Activated naive CD8-positive, alpha-beta T cell treated with anti-CD3 and anti-CD28 coated beads, Interleukin-2, amount 50 U/mL, for 24 hours (primary cell): Measurements from ENCODE around the gene GCNT2.
"Not testable (repeated sequence)": the region's sequence is repeated elsewhere in the genome, so short reads cannot be mapped to it uniquely, and the experiment has no call there.

Source experiments
- ATAC-seq: fragments of 150-1000 bp; cut with Tn5 transposase; one replicate; pipeline ENCODE4 v1.10.0; 2021
- DNase-seq: peaks from one replicate; pipeline ENCODE4 v3.0.0; 2021
- H3K27ac Mint-ChIP-seq: one replicate; pipeline ENCODE4 v1.8.0; 2021; ENCODE audit warnings: mild to moderate bottlenecking, mixed read lengths
- H3K27me3 Mint-ChIP-seq: one replicate; pipeline ENCODE4 v1.8.0; 2021; ENCODE audit warnings: mixed read lengths
- H3K36me3 Mint-ChIP-seq: one replicate; pipeline ENCODE4 v1.8.0; 2021; ENCODE audit warnings: low read depth, mixed read lengths
- H3K4me1 Mint-ChIP-seq: one replicate; pipeline ENCODE4 v1.8.0; 2021; ENCODE audit warnings: mixed read lengths
- H3K4me3 Mint-ChIP-seq: one replicate; pipeline ENCODE4 v1.8.0; 2021; ENCODE audit warnings: mild to moderate bottlenecking, moderate library complexity, mixed read lengths
- H3K9me3 Mint-ChIP-seq: one replicate; pipeline ENCODE4 v1.8.0; 2021; ENCODE audit warnings: mixed read lengths

The GCNT2 gene

DNA sequence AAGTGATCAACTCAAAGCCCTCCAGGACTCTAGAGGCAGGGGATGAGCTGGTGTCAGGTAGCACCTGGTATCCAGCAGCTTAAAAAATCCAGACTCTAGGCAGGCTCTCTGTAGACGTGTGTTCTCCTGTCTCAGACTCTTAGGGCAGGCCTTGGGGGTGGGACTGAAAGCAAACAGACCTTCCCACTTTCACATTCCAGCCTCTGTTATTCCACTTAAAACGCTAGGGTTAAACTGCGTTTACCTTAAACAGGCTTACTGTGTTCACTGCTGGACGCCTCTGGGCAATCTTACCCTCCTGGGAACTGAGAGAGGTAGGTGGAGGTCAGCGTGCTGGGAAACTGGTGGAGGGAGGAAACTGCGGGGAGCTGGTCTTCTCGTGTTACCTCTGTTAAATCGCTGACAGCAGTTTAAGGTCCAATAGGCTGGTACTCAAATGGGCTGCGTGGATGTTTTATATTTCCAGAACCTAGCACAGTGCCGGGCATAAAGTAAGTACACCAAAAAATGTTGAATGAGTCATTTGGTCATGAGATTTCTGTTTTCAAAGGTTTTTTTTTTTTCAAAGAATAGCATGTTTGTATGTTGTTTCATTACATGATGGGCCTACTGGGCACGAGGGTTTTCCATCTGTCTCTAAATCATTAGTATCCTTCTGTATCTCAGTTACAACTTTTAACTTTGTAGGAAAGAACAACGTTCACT, at the start of gene GCNT2:
GCNT2 (plus strand) TSS at position 248 of the 705 bp plus-strand sequence. CDS start 7,561 bp downstream, outside the sequence.
- Mint-ChIP-seq H3K9me3 (no peaks in the 10 kb centered on the region), H3K4me3 (no peak within 1 kb of the TSS), H3K27me3 (peaks cover 8% of the 10 kb centered on the region), H3K36me3 (no peaks in the 10 kb centered on the region), H3K27ac (no peak within 1 kb of the TSS), H3K4me1 (peaks cover 25% of the 10 kb centered on the region)
- no peak for DNase-seq
- ATAC-seq, result no peak

DNA sequence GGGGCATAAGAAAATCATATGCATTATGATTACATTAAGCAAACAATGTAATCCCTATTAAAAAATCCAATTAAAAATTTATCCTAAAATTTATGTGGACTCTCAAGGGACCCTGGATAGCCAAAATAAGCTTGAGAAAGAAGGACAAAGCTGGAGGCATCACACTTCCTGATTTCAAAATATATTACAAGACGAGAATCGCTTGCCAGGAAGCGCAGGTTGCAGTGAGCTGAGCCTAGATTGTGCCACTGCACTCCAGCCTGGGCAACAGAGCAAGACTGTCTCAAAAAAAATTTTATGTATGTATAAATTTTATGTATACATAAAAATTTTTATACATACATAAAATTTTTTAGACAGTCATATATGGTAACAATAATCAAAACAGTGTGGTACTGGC, 48.5 kb upstream of the GCNT2 start:
- H3K4me1 Mint-ChIP-seq, result no peaks in the 10 kb centered on the region
- ATAC-seq (no peak), DNase-seq (no peak)
- H3K4me3 Mint-ChIP-seq, result no peak overlapping the region
- no peaks in the 10 kb centered on the region for H3K9me3 Mint-ChIP-seq
- H3K27me3 Mint-ChIP-seq, result peaks cover 7% of the 10 kb centered on the region
- no peak overlapping the region for H3K27ac Mint-ChIP-seq
- no peaks in the 10 kb centered on the region for H3K36me3 Mint-ChIP-seq

- Mint-ChIP-seq H3K4me1 (no peaks in the 10 kb centered on the region), H3K27me3 (peaks cover 2% of the 10 kb centered on the region), H3K9me3 (no peaks in the 10 kb centered on the region), H3K36me3 (no peaks in the 10 kb centered on the region), H3K4me3 (no peak overlapping the region), H3K27ac (no peak overlapping the region)
- ATAC-seq (no peak), DNase-seq (no peak)
Measured at GRCh38 chr6:10478187-10479040, 42.7 kb upstream of the GCNT2 start.

GRCh38 chr6:10479939-10480700, 41.0 kb upstream of the GCNT2 start:
- DNase-seq, result no peak
- no peak overlapping the region for H3K4me3 Mint-ChIP-seq
- no peaks in the 10 kb centered on the region for H3K36me3 Mint-ChIP-seq
- no peaks in the 10 kb centered on the region for H3K9me3 Mint-ChIP-seq
- no peak for ATAC-seq
- H3K27me3 Mint-ChIP-seq, result peaks cover 5% of the 10 kb centered on the region
- H3K4me1 Mint-ChIP-seq, result no peaks in the 10 kb centered on the region
- no peak overlapping the region for H3K27ac Mint-ChIP-seq

DNA sequence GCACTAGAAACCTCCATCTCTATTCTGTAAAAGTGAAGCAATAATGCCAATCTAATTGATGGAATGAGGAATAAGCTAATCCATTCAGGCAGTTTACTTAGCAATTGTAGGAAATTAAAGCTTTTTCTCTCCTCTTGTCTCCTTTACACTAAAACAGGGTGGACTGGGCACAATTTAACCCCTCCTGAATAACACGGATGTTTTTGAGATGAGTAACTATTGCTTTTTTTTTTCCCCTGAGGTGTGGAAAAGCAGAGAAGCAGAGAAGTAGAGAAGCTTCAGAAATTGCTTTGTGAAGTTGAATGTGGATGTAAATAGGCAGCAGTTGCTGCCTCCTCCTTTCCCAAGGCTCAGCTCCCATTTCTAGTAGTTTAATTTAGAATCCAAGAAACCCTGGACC, 40.0 kb upstream of the GCNT2 start:
- Mint-ChIP-seq H3K4me1 (no peaks in the 10 kb centered on the region), H3K4me3 (no peak overlapping the region), H3K9me3 (no peaks in the 10 kb centered on the region), H3K36me3 (no peaks in the 10 kb centered on the region), H3K27me3 (peaks cover 5% of the 10 kb centered on the region), H3K27ac (no peak overlapping the region)
- DNase-seq, result no peak
- ATAC-seq, result no peak

GRCh38 chr6:10482636-10483257, 38.4 kb upstream of the GCNT2 start:
- no peak for DNase-seq
- H3K4me3 Mint-ChIP-seq, result no peak overlapping the region
- no peaks in the 10 kb centered on the region for H3K9me3 Mint-ChIP-seq
- no peak overlapping the region for H3K27ac Mint-ChIP-seq
- no peak for ATAC-seq
- peaks cover 5% of the 10 kb centered on the region for H3K27me3 Mint-ChIP-seq
- H3K36me3 Mint-ChIP-seq, result no peaks in the 10 kb centered on the region
- no peaks in the 10 kb centered on the region for H3K4me1 Mint-ChIP-seq

DNA sequence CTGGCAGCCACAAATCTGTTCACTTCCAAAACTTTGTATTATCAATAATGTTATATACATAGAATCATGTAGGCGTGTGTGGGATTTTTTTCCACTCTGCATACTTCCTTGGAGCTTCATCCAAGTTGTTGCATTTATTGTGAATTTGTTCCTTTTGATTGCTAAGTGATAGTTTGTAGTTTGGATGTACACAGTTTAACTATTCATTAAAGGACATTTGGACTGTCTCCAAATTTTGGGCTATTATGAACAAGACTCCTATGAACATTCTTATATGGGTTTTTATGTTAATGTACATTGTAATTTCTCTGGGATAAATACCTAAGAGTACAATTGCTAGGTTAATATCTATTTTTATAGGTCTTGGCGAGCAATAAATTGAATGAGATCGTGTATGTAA, 36.2 kb upstream of the GCNT2 start:
- Mint-ChIP-seq H3K9me3 (no peaks in the 10 kb centered on the region), H3K36me3 (no peaks in the 10 kb centered on the region), H3K27ac (no peak overlapping the region), H3K27me3 (peaks cover 5% of the 10 kb centered on the region), H3K4me1 (no peaks in the 10 kb centered on the region), H3K4me3 (no peak overlapping the region)
- DNase-seq, result no peak
- no peak for ATAC-seq

DNA sequence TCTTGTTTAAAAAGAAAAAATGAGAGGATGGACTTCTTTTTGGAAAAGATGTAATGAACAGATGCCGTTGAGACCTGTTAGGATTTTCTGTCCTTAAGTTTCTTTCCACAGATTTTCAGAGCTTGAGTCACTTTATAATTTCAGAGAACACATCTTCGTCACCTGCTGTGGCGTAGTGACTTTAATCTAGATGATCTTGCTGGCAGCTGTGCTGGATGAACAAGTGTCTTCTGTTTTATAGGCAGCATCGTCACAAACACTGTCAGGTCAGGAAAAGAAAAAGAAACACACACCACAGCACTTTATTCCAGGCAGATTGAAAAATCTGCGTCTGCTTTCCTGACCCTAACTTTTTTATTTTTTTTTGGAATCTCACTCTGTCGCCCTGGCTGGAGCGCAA, 35.7 kb upstream of the GCNT2 start:
- H3K9me3 Mint-ChIP-seq, result no peaks in the 10 kb centered on the region
- H3K36me3 Mint-ChIP-seq, result no peaks in the 10 kb centered on the region
- H3K4me1 Mint-ChIP-seq, result no peaks in the 10 kb centered on the region
- H3K27me3 Mint-ChIP-seq, result peaks cover 5% of the 10 kb centered on the region
- ATAC-seq (no peak), DNase-seq (no peak)
- H3K4me3 Mint-ChIP-seq, result no peak overlapping the region
- no peak overlapping the region for H3K27ac Mint-ChIP-seq

DNA sequence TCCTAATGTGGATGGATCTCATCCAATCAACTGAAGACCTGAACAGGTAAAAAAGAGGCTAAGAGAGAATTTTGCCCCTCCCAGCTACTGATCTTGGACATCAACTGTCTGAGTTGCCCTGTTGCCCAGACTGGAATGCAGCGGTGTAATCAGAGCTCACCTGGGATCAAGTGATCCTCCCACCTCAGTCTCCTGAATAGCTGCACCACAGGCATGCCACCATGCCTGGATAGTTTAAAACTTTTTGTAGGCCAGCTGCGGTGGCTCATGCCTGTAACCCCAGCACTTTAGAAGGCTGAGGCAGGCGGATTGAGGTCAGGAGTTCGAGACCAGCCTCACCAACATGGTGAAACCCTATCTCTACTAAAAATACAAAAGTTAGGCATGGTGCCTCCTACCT, 34.9 kb upstream of the GCNT2 start:
- Mint-ChIP-seq H3K4me3 (no peak overlapping the region), H3K27me3 (peaks cover 7% of the 10 kb centered on the region), H3K4me1 (no peaks in the 10 kb centered on the region), H3K36me3 (no peaks in the 10 kb centered on the region), H3K9me3 (no peaks in the 10 kb centered on the region), H3K27ac (no peak overlapping the region)
- no peak for DNase-seq
- no peak for ATAC-seq

DNA sequence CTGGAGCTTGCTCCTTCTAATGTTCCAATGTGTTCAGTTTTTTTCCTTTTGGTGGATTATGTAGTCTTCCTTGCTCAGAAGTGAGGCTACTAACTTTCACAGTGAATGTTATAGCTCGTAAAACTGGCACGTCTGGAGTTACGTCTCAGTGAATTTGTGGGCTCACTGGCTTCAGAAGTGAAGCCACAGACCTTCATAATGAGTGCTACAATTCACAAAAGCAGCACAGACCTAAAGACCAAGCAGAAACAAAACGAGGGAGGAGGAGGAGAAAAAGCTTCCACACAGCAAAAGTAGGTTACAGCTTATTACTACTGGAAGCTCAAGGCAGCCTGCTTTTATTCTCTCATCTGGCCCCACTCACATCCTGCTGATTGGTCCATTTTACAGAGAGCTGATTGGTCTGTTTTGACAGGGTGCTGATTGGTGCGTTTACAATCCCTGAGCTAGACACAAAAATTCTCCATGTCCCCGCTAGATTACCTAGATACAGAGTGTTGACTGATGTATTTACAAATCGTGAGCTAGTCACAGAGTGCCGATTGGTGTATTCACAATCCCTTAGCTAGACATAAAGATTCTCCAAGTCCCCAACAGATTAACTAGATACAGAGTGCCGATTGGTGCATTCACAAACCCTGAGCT, 34.1 kb upstream of the GCNT2 start:
- ATAC-seq, result not testable (repeated sequence)

DNA sequence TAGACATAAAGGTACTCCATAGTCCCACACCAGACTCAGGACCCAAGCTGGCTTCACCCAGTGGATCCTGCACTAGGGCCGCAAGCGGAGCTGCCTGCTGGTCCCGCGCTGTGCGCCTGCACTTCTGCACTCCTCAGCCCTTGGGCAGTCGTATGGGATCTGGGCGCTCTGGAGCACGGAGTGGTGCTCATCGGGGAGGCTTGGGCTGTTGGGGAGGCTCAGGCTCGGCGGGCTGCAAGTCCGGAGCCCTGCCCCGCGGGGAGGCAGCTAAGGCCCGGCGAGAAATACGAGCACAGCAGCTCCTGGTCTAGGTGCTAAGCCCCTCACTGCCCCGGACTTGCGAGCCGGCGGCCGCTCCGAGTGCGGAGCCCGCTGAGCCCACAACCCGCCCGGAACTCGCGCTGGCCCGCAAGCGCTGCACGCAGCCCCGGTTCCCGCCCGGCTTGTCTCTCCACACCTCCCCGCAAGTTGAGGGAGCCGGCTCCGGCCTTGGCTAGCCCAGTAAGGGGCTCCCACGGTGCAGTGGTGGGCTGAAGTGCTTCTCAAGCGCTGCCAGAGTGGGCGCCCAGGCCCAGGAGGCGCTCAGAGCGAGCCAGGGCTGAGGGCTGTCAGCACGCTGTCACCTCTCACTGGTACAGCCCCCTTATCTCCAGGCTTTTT, 33.4 kb upstream of the GCNT2 start:
- Mint-ChIP-seq H3K27ac (no peak overlapping the region), H3K36me3 (no peaks in the 10 kb centered on the region), H3K4me3 (no peak overlapping the region), H3K27me3 (peaks cover 7% of the 10 kb centered on the region), H3K4me1 (no peaks in the 10 kb centered on the region), H3K9me3 (no peaks in the 10 kb centered on the region)
- DNase-seq (no peak), ATAC-seq (no peak)

More for the DNA sequence above, 34.1 kb upstream of the GCNT2 start:
- H3K27me3 Mint-ChIP-seq, DNase-seq, H3K4me1 Mint-ChIP-seq, H3K4me3 Mint-ChIP-seq, H3K36me3 Mint-ChIP-seq, H3K27ac Mint-ChIP-seq, H3K9me3 Mint-ChIP-seq: not testable (repeated sequence)

GRCh38 chr6:10491463-10491862, 29.7 kb upstream of the GCNT2 start:
- H3K27ac Mint-ChIP-seq, result no peak overlapping the region
- H3K4me1 Mint-ChIP-seq, result no peaks in the 10 kb centered on the region
- DNase-seq, result no peak
- H3K4me3 Mint-ChIP-seq, result no peak overlapping the region
- no peaks in the 10 kb centered on the region for H3K9me3 Mint-ChIP-seq
- no peaks in the 10 kb centered on the region for H3K36me3 Mint-ChIP-seq
- peaks cover 13% of the 10 kb centered on the region for H3K27me3 Mint-ChIP-seq
- no peak for ATAC-seq

- not testable (repeated sequence) for DNase-seq, H3K9me3 Mint-ChIP-seq, ATAC-seq, H3K36me3 Mint-ChIP-seq, H3K4me1 Mint-ChIP-seq, H3K27ac Mint-ChIP-seq, H3K4me3 Mint-ChIP-seq
- peaks cover 16% of the 10 kb centered on the region for H3K27me3 Mint-ChIP-seq
Measured at GRCh38 chr6:10491905-10492304, 29.2 kb upstream of the GCNT2 start.

DNA sequence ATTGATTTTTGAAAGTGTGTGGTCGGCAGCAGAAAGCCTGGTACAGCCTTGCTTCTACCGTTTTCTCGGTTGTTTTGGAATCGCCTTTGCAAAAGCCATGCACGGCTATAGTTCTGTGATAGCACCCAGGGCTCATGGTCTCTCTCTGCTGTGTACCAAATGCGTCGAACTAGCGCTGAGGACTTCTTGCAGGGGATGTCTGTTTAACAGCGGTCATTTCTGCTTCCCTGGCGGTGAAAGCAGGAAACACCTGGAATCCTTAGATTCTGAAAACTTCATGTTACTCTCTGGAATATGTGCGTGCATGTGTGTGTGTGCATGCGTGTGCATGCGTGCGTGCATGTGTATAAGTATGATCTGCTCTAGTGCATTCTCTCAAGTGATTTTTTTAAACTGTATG, 26.1 kb upstream of the GCNT2 start:
- H3K36me3 Mint-ChIP-seq, result no peaks in the 10 kb centered on the region
- H3K9me3 Mint-ChIP-seq, result no peaks in the 10 kb centered on the region
- peaks cover 18% of the 10 kb centered on the region for H3K27me3 Mint-ChIP-seq
- ATAC-seq (no peak), DNase-seq (no peak)
- no peak overlapping the region for H3K4me3 Mint-ChIP-seq
- no peak overlapping the region for H3K27ac Mint-ChIP-seq
- no peaks in the 10 kb centered on the region for H3K4me1 Mint-ChIP-seq
